ENCODE measurements around the gene CYTH4. TPM values are rescaled to one million over a fixed set of nuclear protein-coding genes. Genes with fewer than 3 reads are reported as not detected.

CYTH4 gene
- total RNA-seq, 4 donors from 2014 or later, result 1.9 to 10.3 (median 3.4) TPM

DNA sequence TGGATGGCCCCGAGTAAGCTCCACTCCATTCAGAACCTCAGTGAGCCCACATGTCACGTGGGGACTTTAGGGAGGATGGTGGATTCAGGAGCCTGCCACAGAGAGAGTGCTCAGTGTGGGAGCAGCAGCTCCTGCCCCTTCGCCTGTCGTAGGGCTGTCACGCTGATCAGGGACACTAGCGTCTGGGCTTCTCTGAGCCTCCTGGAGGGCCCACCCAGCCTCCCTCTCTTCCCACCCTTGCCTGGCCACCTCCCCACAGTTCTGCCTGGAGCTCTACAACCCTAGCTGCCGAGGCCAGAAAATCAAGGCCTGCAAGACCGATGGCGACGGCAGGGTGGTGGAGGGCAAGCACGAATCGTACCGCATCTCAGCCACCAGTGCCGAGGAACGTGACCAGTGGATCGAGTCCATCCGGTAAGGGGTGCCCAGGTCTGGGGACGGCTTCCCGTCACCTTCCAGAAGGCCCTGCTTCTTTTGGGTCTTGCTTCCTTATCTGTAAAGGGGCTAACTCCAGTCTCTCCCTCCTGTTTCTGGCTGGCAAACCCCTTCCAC lies 29.5 kb downstream of the CYTH4 start:
- WGBS, 2 donors, result 81 to 91% methylated on average over 4 to 10 of the region's 19 CpGs
- no peak for TF ChIP-seq POLR2A (IDR thresholded peaks at IDR 0.05)
- H3K4me1 ChIP-seq, result peaks cover 23 to 60% (median 26%) of the 10 kb centered on the region in 3 donors
- intact Hi-C loops (cut with DNase I), result loop anchor here (10.0 kb wide), 1 partner anchor 113 kb away; the partner anchor contains the start of gene ELFN2
- H3K4me3 ChIP-seq, result no peak overlapping the region
- no peaks in the 10 kb centered on the region for H3K9me3 ChIP-seq
- no peak for DNase-seq
- H3K36me3 ChIP-seq, result no peaks in the 10 kb centered on the region
- peaks cover 0 to 65% (median 0%) of the 10 kb centered on the region in 4 donors for H3K27me3 ChIP-seq
- no peak overlapping the region for H3K27ac ChIP-seq

DNA sequence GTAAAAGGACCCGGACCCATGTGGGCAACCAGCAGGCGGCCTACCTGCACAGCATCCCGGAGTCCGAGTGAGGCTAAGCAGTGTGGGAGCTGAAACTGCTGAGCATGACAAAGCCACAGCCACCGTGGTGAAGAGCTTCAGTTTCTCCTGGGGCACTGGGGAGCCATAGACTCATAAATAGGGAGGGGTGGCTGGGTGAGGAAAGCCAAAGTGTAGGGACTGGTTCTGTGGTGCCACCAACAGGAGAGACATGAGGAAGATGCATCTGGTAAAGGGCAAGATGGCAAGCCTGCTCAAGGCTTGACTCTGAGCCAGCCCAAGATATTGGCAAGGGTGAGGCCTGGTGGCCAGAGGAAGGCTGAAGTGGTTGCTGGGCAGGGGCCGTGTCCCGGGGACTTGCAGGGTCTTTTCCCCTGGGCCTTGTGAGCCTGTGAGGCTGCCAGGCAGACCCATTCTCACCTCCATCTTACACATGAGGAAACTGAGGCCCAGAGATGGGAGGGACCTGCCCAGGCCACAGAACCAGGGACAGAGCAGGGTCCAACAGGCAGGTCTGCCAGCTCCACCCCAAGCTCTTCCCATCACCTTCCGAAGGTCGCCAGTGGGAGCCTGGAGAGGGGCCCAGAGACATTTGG lies 30.4 kb downstream of the CYTH4 start:
- intact Hi-C loops (cut with DNase I), result loop anchor here (10.0 kb wide), 1 partner anchor 112 kb away; the partner anchor contains the start of gene ELFN2
- no peaks in the 10 kb centered on the region for H3K36me3 ChIP-seq
- no peak for TF ChIP-seq POLR2A (IDR thresholded peaks at IDR 0.05)
- TF ChIP-seq, protein P1, sequence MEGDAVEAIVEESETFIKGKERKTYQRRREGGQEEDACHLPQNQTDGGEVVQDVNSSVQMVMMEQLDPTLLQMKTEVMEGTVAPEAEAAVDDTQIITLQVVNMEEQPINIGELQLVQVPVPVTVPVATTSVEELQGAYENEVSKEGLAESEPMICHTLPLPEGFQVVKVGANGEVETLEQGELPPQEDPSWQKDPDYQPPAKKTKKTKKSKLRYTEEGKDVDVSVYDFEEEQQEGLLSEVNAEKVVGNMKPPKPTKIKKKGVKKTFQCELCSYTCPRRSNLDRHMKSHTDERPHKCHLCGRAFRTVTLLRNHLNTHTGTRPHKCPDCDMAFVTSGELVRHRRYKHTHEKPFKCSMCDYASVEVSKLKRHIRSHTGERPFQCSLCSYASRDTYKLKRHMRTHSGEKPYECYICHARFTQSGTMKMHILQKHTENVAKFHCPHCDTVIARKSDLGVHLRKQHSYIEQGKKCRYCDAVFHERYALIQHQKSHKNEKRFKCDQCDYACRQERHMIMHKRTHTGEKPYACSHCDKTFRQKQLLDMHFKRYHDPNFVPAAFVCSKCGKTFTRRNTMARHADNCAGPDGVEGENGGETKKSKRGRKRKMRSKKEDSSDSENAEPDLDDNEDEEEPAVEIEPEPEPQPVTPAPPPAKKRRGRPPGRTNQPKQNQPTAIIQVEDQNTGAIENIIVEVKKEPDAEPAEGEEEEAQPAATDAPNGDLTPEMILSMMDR (IDR thresholded peaks at IDR 0.05), result no peak
- H3K4me1 ChIP-seq, result peaks cover 15 to 52% (median 18%) of the 10 kb centered on the region in 3 donors
- H3K27ac ChIP-seq, result no peak overlapping the region
- DNase-seq, result no peak
- H3K27me3 ChIP-seq, result peaks cover 0 to 66% (median 0%) of the 10 kb centered on the region in 4 donors
- WGBS, 2 donors, result 67 to 83% methylated on average over 1 to 4 of the region's 9 CpGs
- no peak overlapping the region for H3K4me3 ChIP-seq
- no peaks in the 10 kb centered on the region for H3K9me3 ChIP-seq

- Histone ChIP-seq H3K4me1 (peaks cover 8 to 42% (median 8%) of the 10 kb centered on the region in 3 donors), H3K4me3 (no peak overlapping the region), H3K36me3 (no peaks in the 10 kb centered on the region), H3K27me3 (peaks cover 0 to 74% (median 0%) of the 10 kb centered on the region in 4 donors), H3K27ac (no peak overlapping the region), H3K9me3 (no peaks in the 10 kb centered on the region)
- WGBS, 2 donors, result 46 to 53% methylated on average over 8 to 17 of the region's 25 CpGs
- TF ChIP-seq POLR2A (IDR thresholded peaks at IDR 0.05), result no peak
- TF ChIP-seq, protein P1 (IDR thresholded peaks at IDR 0.05), result no peak
- intact Hi-C loops (cut with DNase I), result loop anchor here (10.0 kb wide), 1 partner anchor 111 kb away; the partner anchor contains the start of gene ELFN2
- DNase-seq, result no peak
Measured at GRCh38 chr22:37313376-37314314, 31.3 kb downstream of the CYTH4 start.

- Histone ChIP-seq H3K9me3 (no peaks in the 10 kb centered on the region), H3K4me1 (peaks cover 0 to 34% (median 4%) of the 10 kb centered on the region in 3 donors), H3K36me3 (no peaks in the 10 kb centered on the region), H3K4me3 (no peak overlapping the region), H3K27me3 (peaks cover 0 to 83% (median 0%) of the 10 kb centered on the region in 4 donors), H3K27ac (no peak overlapping the region)
- TF ChIP-seq, protein P1 (IDR thresholded peaks at IDR 0.05), result no peak
- no peak for TF ChIP-seq POLR2A (IDR thresholded peaks at IDR 0.05)
- no peak for DNase-seq
- 42 to 63% methylated on average over 4 to 6 of the region's 16 CpGs for WGBS, 2 donors
- intact Hi-C loops (cut with DNase I), result loop anchor here (5.0 to 10.0 kb wide), 2 partner anchors 110 to 138 kb away; partner anchors contain the start of gene ELFN2
Measured at GRCh38 chr22:37314315-37315074, 32.2 kb downstream of the CYTH4 start.

DNA sequence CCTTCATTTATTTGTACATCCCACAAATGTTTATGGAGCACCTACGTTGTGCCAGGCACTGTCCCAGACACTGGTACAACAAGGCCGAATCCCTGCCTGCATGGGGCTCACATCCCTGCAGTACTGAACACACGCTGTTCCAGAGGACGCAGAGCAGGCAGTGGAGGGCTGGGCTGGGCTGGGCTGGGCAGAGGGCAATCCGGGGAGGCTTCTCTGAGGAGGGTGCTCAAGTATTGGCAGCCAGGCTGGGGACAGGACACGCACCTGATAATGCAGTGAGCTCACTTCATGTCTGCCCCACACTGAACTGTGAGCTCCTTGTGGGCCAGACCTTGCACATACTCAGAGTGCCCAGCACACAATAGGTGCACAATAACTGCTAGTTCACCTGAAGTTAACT lies 34.1 kb downstream of the CYTH4 start:
- no peak overlapping the region for H3K4me3 ChIP-seq
- 50 to 70% methylated on average over 1 to 4 of the region's 6 CpGs for WGBS, 2 donors
- H3K36me3 ChIP-seq, result no peaks in the 10 kb centered on the region
- peaks cover 0 to 86% (median 0%) of the 10 kb centered on the region in 4 donors for H3K27me3 ChIP-seq
- intact Hi-C loops (cut with DNase I), result loop anchor here (5.0 to 10.0 kb wide), 2 partner anchors 108 to 136 kb away; partner anchors contain the start of gene ELFN2
- H3K27ac ChIP-seq, result no peak overlapping the region
- TF ChIP-seq, protein P1 (IDR thresholded peaks at IDR 0.05), result no peak
- TF ChIP-seq POLR2A (IDR thresholded peaks at IDR 0.05), result no peak
- no peaks in the 10 kb centered on the region for H3K9me3 ChIP-seq
- no peak for DNase-seq
- H3K4me1 ChIP-seq, result peaks cover 0 to 20% (median 4%) of the 10 kb centered on the region in 3 donors
